Large intestine (tissue), 3 donors: ENCODE results near the gene ANAPC16. TPM values are rescaled to one million over a fixed set of nuclear protein-coding genes. Genes with fewer than 3 reads are reported as not detected.
"Not testable (repeated sequence)": the region's sequence is repeated elsewhere in the genome, so short reads cannot be mapped to it uniquely, and the experiment has no call there.

Source experiments
- DNase-seq, 2 donors: peaks; one replicate each; pipeline versions ENCODE4 v3.0.0 to v3.0.0-alpha.2; 2013
- H3K27ac ChIP-seq: one replicate; pipeline ENCODE4 v1.5.1; 2013; ENCODE audit warnings: low read length
- H3K27me3 ChIP-seq: 2 replicates; pipeline ENCODE4 v1.6.1; 2013; ENCODE audit warnings: low read length; ENCODE audit not compliant: control insufficient read depth, insufficient read depth
- H3K36me3 ChIP-seq: 2 replicates; pipeline ENCODE4 v1.6.1; 2013; ENCODE audit warnings: low read length; ENCODE audit not compliant: control insufficient read depth, insufficient read depth
- H3K4me1 ChIP-seq: one replicate; pipeline ENCODE4 v1.6.1; 2013; ENCODE audit warnings: low read length; ENCODE audit not compliant: control insufficient read depth, insufficient read depth
- H3K4me3 ChIP-seq: one replicate; pipeline ENCODE4 v1.5.1; 2013; ENCODE audit warnings: low read length
- H3K9me3 ChIP-seq: one replicate; pipeline ENCODE4 v1.6.1; 2013; ENCODE audit warnings: mild to moderate bottlenecking, low read depth, low read length, moderate library complexity; ENCODE audit not compliant: control insufficient read depth
- WGBS: methylation state at CpG from one replicate; pipeline ENCODE4 v1.1.5; 2013; ENCODE audit warnings: low lambda C conversion rate; ENCODE audit not compliant: insufficient coverage; 5-methylcytosine and 5-hydroxymethylcytosine counted together
- polyA plus RNA-seq: library from polyadenylated mRNA; unstranded; fragments of 120-200 nt; gene quantifications from one replicate; pipeline ENCODE4 v1.2.1, GENCODE V29; 2013

ANAPC16 gene
- polyA plus RNA-seq, 1 donor = 122 TPM

- Histone ChIP-seq H3K4me3 (no peak overlapping the region), H3K9me3 (no peaks in the 10 kb centered on the region), H3K27ac (no peak overlapping the region), H3K4me1 (peaks cover 19% of the 10 kb centered on the region), H3K27me3 (no peaks in the 10 kb centered on the region), H3K36me3 (peaks cover 10% of the 10 kb centered on the region)
- no CpG with 5 or more reads among the region's 7 CpGs for WGBS
- DNase-seq = no peak
These were observed 24.6 kb downstream of the ANAPC16 start for GRCh38 chr10:72240371-72240770.

- peaks cover 22% of the 10 kb centered on the region for H3K4me1 ChIP-seq
- no CpG with 5 or more reads among the region's 8 CpGs for WGBS
These were observed 26.0 kb downstream of the ANAPC16 start for GRCh38 chr10:72241691-72242252.

GRCh38 chr10:72242675-72243074 lies 26.9 kb downstream of the ANAPC16 start:
- no peak for DNase-seq
- Histone ChIP-seq H3K27me3 (no peaks in the 10 kb centered on the region), H3K4me1 (peaks cover 22% of the 10 kb centered on the region), H3K27ac (no peak overlapping the region), H3K36me3 (no peaks in the 10 kb centered on the region), H3K9me3 (no peaks in the 10 kb centered on the region), H3K4me3 (no peak overlapping the region)
- 100% methylated on average over 1 of the region's 4 CpGs for WGBS

More at GRCh38 chr10:72241691-72242252, 26.0 kb downstream of the ANAPC16 start:
- peaks cover 2% of the 10 kb centered on the region for H3K36me3 ChIP-seq
- H3K27ac ChIP-seq = no peak overlapping the region
- DNase-seq = no peak
- no peaks in the 10 kb centered on the region for H3K9me3 ChIP-seq
- H3K27me3 ChIP-seq = no peaks in the 10 kb centered on the region
- H3K4me3 ChIP-seq = no peak overlapping the region

- no peaks in the 10 kb centered on the region for H3K27me3 ChIP-seq
- WGBS = 17% methylated on average over 1 of the region's 11 CpGs
- H3K9me3 ChIP-seq = no peaks in the 10 kb centered on the region
- peak; percentile 60 to 66 for DNase-seq
- peak overlapping the region; percentile 22 for H3K27ac ChIP-seq
- peaks cover 32% of the 10 kb centered on the region for H3K4me1 ChIP-seq
- no peaks in the 10 kb centered on the region for H3K36me3 ChIP-seq
- H3K4me3 ChIP-seq = no peak overlapping the region
These were observed 28.1 kb downstream of the ANAPC16 start for GRCh38 chr10:72243822-72244437.

- Histone ChIP-seq H3K27ac (peak overlapping the region; percentile 22), H3K4me3 (no peak overlapping the region), H3K9me3 (no peaks in the 10 kb centered on the region), H3K36me3 (no peaks in the 10 kb centered on the region), H3K27me3 (no peaks in the 10 kb centered on the region), H3K4me1 (peaks cover 34% of the 10 kb centered on the region)
- no peak for DNase-seq
- 100% methylated on average over 1 of the region's 5 CpGs for WGBS
These were observed 28.8 kb downstream of the ANAPC16 start for GRCh38 chr10:72244573-72245038.

GRCh38 chr10:72245949-72246525 lies 30.2 kb downstream of the ANAPC16 start:
- Histone ChIP-seq H3K27ac (no peak overlapping the region), H3K4me1 (peaks cover 37% of the 10 kb centered on the region), H3K4me3 (no peak overlapping the region), H3K27me3 (no peaks in the 10 kb centered on the region), H3K9me3 (no peaks in the 10 kb centered on the region), H3K36me3 (no peaks in the 10 kb centered on the region)
- WGBS = 50% methylated on average over 1 of the region's 3 CpGs
- DNase-seq = no peak

GRCh38 chr10:72248468-72249151 lies 32.8 kb downstream of the ANAPC16 start:
- no peaks in the 10 kb centered on the region for H3K27me3 ChIP-seq
- WGBS = no CpG with 5 or more reads among the region's 10 CpGs
- DNase-seq = peak; percentile 42 to 73
- no peaks in the 10 kb centered on the region for H3K9me3 ChIP-seq
- no peaks in the 10 kb centered on the region for H3K36me3 ChIP-seq
- peaks cover 36% of the 10 kb centered on the region for H3K4me1 ChIP-seq
- no peak overlapping the region for H3K4me3 ChIP-seq
- H3K27ac ChIP-seq = peak overlapping the region; percentile 37

- not testable (repeated sequence) for H3K27me3 ChIP-seq, DNase-seq, H3K36me3 ChIP-seq, H3K9me3 ChIP-seq, H3K4me3 ChIP-seq
- Histone ChIP-seq H3K27ac (peak overlapping the region; percentile 37), H3K4me1 (peaks cover 32% of the 10 kb centered on the region)
- WGBS = no CpG with 5 or more reads among the region's 17 CpGs
These were observed 33.5 kb downstream of the ANAPC16 start for GRCh38 chr10:72249176-72249862.

- peaks cover 32% of the 10 kb centered on the region for H3K4me1 ChIP-seq
- WGBS = no CpG with 5 or more reads among the region's 1 CpG
These were observed 34.9 kb downstream of the ANAPC16 start for GRCh38 chr10:72250666-72251065.

GRCh38 chr10:72251635-72252034 lies 35.8 kb downstream of the ANAPC16 start:
- Histone ChIP-seq H3K4me1 (peaks cover 29% of the 10 kb centered on the region), H3K4me3 (no peak overlapping the region), H3K27me3 (no peaks in the 10 kb centered on the region), H3K27ac (no peak overlapping the region), H3K9me3 (no peaks in the 10 kb centered on the region), H3K36me3 (no peaks in the 10 kb centered on the region)
- no peak for DNase-seq
- WGBS = no CpG with 5 or more reads among the region's 6 CpGs

More at GRCh38 chr10:72250666-72251065, 34.9 kb downstream of the ANAPC16 start:
- Histone ChIP-seq H3K27ac (no peak overlapping the region), H3K36me3 (no peaks in the 10 kb centered on the region), H3K9me3 (no peaks in the 10 kb centered on the region), H3K4me3 (no peak overlapping the region), H3K27me3 (no peaks in the 10 kb centered on the region)
- peak in 1 of 2 donors; percentile 24 for DNase-seq
